NK-92 (cell line): ENCODE results near the gene KIF5A.

Experiments used
- DNase-seq: peaks from one replicate; lab custom pipeline; 2025; ENCODE audit not compliant: unreplicated experiment; lab: John Stamatoyannopoulos, UW

Gene KIF5A

DNA sequence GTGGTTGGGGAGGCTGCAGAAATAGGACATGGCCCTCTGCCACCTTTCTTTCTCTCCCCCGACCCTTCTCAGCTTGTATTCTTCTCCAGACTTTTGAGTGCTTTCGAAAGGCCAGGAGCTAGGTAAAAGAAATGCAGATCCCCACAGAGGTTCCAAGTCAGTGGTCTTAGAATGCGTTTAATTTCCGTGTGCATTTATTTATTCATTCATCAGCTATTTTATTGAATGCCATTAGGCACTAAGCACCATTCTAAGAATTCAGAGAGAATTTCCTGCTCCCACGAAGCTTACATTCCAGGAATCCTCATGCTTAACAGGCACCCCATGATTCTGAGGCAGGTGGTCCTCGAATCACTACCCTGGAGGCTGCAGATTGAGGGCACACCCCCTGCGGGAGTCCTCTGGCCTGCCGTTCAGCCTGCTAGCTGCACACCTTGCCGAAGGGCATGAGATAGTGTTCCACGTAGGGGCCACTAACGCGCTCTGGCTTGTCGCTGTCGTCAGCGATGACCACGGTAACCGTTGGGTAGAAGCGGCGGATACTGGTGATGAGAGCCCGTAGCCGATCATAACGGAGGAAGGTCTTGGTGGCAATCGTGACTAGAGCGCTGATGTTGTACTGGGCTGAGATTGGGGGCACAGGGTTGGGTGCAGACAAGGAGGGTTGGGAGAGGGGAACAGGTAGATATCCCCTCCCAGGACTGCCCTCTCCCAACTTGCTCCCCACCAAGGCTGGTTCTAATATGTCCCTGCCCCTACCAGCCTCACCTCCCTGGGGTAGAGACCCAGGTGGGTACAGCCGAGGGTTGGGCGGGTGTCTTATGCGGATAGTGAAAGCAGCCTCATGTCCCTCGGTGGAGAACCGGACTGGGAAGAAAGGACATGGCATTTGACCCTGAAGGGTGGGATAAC, 78.7 kb downstream of the KIF5A start:
- no peak for DNase-seq

DNA sequence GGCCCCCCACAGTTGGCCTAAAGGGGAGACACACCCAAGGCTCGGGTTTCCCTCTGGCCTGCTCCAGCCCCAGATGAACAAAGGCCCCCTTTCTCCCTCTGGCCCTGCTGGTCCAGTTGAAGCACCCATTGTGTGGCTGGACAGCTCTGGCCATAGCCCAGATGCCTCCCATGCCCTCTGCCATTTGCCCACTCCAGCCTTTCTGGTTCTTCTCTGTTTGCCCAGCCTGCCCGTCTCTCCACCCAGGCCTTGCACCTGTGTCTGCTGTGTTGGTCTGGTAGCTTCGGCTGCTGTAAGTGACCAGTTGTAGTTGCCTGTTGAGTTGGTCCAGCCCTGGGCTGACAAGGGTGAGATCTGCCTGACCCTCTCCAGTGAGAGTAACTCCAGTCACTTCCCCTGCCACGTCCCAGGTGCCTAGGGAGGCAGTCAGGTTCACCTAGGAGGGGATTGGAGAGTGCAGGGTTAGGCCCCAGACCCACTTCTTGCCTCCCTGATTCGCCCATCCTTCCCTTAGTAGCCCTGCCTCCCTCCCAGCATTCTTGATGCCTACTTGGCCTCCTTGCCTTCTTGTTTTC, 80.1 kb downstream of the KIF5A start:
- no peak for DNase-seq

DNA sequence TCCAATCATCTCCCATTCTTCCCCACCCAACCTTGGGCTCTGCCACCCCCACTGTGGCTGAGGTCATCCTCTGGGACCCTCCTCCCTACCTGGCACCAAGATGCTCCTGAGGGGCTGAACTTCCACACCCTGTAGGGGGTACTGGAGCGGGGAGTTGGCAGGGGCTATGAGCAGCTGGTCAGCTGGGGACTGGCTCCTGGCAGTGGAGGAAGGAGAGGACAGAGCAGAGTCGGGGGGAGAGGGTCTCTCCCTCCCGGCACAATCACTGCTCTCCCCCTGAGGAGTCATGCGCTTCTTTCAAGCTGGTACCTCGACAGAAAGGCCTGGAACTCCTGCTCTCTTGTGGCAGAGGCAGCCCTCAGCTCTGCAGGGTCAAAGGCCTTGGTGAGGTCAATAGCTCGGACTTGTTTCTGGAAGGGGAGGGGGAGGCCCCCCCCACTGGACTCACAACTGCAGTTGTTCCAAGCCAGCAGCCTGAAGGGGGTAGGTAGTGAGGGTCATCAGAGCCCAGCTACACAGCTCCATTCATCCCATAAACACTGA, 81.1 kb downstream of the KIF5A start:
- no peak for DNase-seq

DNA sequence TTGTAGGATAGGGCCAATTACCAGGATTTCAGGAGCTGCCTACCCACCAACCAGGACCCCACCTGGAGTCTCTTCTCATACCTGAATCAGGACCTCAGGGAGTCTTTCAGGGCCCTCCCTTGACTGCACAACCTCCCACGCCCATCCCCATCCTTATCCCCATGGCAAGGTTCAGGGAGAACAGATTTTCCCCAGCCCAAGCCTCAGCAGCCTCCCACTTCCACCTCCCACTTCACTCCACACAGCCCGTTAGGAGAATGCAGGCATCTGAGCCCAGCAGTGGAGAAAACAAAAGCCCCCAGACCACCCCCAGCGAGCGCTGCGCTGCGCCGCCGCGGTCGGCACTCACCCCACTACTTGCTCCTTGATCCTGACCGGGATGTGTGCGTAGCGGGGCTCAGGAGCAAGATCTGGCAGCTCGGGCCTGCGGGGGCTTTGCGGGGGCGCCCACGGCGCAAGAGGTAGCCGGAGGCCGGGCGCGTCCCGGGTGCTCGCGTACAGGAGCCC, 81.8 kb downstream of the KIF5A start:
- no peak for DNase-seq

DNA sequence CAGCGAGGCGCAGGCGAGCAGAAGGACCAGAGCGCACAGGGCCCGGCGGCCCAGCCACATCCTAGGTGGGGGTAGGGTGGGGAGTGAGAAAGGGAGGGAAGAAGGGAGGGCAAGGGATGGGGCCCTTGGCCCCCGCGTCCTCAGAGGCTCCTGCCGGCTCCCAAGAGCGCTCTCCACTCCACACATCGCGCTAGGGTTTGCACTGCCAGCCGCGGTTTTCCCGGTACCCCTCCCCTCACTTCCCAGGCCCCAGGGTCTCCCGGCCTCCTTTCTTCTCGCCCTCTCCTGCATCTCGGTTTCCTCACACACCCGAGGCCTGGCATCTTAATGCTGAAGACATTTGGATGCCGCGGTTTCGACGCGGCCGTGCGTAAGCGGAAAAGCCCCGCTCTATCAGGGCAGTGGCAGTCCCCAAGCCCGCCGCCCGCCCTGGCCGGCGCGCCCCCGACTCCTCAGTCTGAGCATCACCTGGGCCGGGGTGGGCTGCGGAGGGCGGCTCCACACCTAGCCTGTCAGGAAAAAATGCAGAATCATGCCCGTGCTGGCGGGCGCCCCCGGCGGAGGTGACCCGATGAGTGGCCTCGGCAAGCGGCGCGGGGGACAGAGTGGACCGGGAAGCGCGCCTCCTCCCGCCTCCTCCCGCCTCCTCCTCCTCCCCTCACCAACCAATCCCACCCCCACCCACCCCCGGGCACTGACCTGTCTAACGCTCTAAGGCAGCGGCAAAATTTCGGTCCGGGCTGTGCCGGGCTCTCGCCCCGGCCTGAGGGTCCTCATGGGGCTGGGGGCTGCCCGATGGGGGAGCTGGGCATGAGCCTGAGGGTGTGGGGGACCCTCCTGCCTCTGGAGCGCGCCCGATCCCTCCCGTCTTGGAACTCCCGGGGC, 82.5 kb downstream of the KIF5A start:
- DNase-seq: no peak

DNA sequence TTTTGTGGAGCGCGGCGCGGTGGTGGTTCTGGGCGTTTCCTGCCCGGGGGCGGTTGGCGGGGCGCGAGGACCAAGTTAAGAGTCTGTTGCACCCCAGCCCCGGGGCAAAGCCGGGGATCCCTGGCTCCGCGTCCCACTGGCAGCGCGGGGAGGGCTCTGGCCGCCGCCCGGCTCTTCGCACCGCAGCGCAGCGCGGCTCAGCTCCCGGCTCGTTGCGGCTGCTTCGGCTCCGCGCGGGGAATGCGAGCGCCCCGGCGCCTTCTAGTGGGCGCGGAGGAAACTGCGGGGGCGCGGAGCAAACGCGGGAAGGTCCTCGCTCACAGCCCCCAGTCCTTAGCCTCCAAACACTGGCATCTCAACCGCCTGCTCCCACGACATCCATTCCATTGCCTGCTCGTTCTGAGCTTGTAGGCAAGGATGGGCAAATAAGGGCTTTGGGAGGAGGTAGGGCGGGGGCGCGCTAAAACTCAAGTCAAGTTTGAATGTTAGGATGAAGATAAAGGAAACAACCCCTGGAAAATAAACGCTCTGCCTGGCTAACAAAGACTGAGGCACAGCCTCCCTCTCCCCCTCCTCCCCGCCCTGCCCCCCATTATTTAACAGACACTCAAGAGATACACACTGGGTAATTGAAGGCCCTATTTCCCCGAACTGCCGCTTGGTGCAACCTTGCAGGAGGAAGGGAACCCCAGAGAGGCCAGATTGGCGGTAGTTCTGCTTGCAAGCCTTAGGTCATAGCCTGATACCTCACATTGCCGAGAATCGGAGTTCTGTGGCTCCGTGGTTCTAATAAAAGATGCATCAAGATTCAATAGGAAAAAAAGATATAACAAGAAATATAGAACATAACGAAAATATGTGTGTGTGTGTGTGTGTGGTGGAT, 83.4 kb downstream of the KIF5A start, which contains the start of gene B4GALNT1:
TSS of gene B4GALNT1 (minus strand) at position 244 of the 883 bp plus-strand sequence. CDS start 1,069 bp downstream, outside the sequence.
- DNase-seq: no peak
